Immature natural killer cell (primary cell): ENCODE data around the gene CHMP4B. TPM values are rescaled to one million over a fixed set of nuclear protein-coding genes. Genes with fewer than 3 reads are reported as not detected.

ENCODE experiments used
- DNase-seq, 3 donors: peaks; one replicate each; pipeline ENCODE4 v3.0.0; 2022; ENCODE audit warnings: mixed read lengths in 1 of 3
- H3K27ac Mint-ChIP-seq, 6 donors: one replicate each; pipeline ENCODE4 v1.8.0; 2020; ENCODE audit warnings: mixed read lengths in 6 of 6, mild to moderate bottlenecking in 5 of 6, inconsistent platforms in 4 of 6, moderate library complexity in 3 of 6
- H3K27me3 Mint-ChIP-seq, 3 donors: one replicate each; pipeline ENCODE4 v1.8.0; 2020 to 2021; ENCODE audit warnings: low read depth in 3 of 3, mild to moderate bottlenecking in 3 of 3, mixed read lengths in 3 of 3, moderate library complexity in 3 of 3, inconsistent platforms in 1 of 3
- H3K36me3 Mint-ChIP-seq, 3 donors: one replicate each; pipeline ENCODE4 v1.8.0; 2020; ENCODE audit warnings: mixed read lengths in 3 of 3, inconsistent platforms in 2 of 3, mild to moderate bottlenecking in 2 of 3
- H3K4me1 Mint-ChIP-seq, 2 donors: one replicate each; pipeline ENCODE4 v1.8.0; 2020; ENCODE audit warnings: inconsistent platforms in 2 of 2, mild to moderate bottlenecking in 2 of 2, mixed read lengths in 2 of 2, moderate library complexity in 1 of 2
- H3K4me3 Mint-ChIP-seq, 5 donors: one replicate each; pipeline ENCODE4 v1.8.0; 2020; ENCODE audit warnings: mild to moderate bottlenecking in 5 of 5, mixed read lengths in 5 of 5, inconsistent platforms in 3 of 5, moderate library complexity in 3 of 5
- H3K9me3 Mint-ChIP-seq, 6 donors: one replicate each; pipeline ENCODE4 v1.8.0; 2020; ENCODE audit warnings: mild to moderate bottlenecking in 6 of 6, mixed read lengths in 6 of 6, inconsistent platforms in 4 of 6, moderate library complexity in 3 of 6
- polyA plus RNA-seq, 3 donors: library from polyadenylated mRNA; unstranded; fragments of 300-500 nt; fragmentation: Illumina TruSeq; gene quantifications; one replicate each; pipeline ENCODE4 v1.2.3, GENCODE V29; 2021

Gene CHMP4B
- polyA plus RNA-seq, 3 donors from 2014 or later, result 1.3 to 8.1 (median 3.7) TPM

DNA sequence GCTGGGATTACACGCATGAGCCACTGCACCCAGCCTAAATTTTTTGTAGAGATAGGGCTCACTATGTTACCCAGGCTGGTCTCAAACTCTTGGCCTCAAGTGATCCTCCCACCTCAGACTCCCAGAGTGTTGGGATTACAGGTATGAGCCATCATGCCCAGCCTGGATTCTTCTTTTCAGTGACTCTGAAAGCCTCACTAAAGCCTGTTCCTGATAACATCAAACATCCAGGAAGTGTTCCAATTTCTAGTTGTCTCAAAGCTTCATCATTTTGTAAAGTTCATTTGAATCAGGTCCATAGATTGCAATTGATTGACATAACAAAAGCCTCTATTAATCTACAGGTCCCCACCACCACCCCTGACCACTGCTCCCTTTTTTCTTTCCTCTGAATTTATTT, 29.2 kb upstream of the CHMP4B start:
- Mint-ChIP-seq H3K36me3 (peaks cover 4 to 22% (median 11%) of the 10 kb centered on the region in 3 donors), H3K27ac (no peak overlapping the region), H3K9me3 (no peaks in the 10 kb centered on the region), H3K27me3 (peaks cover 0 to 1% (median 0%) of the 10 kb centered on the region in 3 donors), H3K4me1 (peaks cover 1 to 16% of the 10 kb centered on the region in 2 donors), H3K4me3 (no peak overlapping the region)
- DNase-seq, result no peak

DNA sequence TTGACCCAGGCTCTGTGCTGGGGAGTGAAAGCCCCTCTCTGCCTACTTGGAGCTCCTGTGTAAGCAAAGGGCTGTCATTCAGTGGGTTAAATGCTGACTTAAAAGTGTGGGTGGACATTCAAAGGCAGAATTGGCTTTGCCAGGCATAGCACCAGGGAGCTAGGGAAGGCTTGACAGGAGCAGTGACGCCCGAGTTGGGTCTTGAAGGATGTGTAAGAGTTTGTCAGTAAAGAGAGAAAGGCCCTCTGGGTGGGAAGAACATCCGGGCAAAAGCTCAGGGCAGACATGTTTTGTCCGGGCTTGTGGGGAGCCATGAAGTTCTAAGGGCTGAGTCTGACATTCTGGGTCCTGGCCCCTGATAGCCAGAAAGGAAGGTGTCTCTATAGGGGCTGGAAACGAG, 27.9 kb upstream of the CHMP4B start:
- peaks cover 0 to 1% (median 0%) of the 10 kb centered on the region in 3 donors for H3K27me3 Mint-ChIP-seq
- DNase-seq, result no peak
- no peak overlapping the region for H3K4me3 Mint-ChIP-seq
- H3K9me3 Mint-ChIP-seq, result no peaks in the 10 kb centered on the region
- H3K4me1 Mint-ChIP-seq, result peaks cover 11 to 26% of the 10 kb centered on the region in 2 donors
- peaks cover 7 to 18% (median 15%) of the 10 kb centered on the region in 3 donors for H3K36me3 Mint-ChIP-seq
- H3K27ac Mint-ChIP-seq, result peak overlapping the region in 1 of 6 donors; percentile 40

DNA sequence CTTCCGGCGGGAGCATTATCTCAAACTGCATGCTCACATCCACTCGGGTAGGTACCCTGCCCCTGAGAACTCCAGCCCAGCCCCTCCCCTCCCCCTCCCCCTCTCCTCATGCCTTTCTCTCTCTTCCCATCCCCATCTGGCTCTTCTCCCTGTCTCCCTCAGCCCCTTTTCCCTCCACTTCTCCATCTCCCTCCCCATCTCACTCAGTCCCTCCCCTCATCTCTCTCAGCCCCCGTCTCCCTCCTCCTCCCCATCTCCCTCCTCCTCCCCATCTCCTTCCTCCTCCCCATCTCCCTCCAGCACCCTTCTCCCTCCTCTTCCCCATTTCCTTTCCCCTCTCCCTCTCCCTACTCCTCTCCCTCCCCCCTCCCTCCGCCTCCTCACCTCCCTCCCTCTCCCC, 27.3 kb upstream of the CHMP4B start:
- no peak overlapping the region for H3K27ac Mint-ChIP-seq
- peaks cover 7 to 18% (median 15%) of the 10 kb centered on the region in 3 donors for H3K36me3 Mint-ChIP-seq
- no peaks in the 10 kb centered on the region for H3K9me3 Mint-ChIP-seq
- H3K4me3 Mint-ChIP-seq, result no peak overlapping the region
- peaks cover 0 to 1% (median 0%) of the 10 kb centered on the region in 3 donors for H3K27me3 Mint-ChIP-seq
- H3K4me1 Mint-ChIP-seq, result peaks cover 11 to 26% of the 10 kb centered on the region in 2 donors
- no peak for DNase-seq

DNA sequence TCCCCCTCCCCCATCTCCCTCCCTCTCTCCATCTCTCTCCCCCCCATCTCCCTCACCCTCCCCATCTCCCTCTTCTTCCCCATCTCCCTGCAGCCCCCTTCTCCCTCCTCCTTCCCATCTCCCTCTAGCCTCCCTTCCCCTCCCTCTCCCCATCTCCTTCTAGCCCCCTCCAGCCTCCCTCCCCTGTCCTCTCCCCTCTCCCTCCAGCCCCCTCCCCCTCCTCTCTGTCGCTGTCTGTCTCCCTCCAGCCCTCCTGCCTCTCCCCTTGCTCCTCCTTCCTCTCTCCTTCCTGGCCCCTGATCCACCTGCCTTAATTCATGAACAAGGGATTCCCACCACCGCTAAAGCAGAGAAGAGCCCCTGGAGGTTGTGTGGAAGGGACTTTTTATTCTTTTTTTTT, 26.9 kb upstream of the CHMP4B start:
- Mint-ChIP-seq H3K9me3 (no peaks in the 10 kb centered on the region), H3K27ac (no peak overlapping the region), H3K4me3 (no peak overlapping the region), H3K4me1 (peaks cover 11 to 24% of the 10 kb centered on the region in 2 donors), H3K36me3 (peaks cover 7 to 18% (median 15%) of the 10 kb centered on the region in 3 donors), H3K27me3 (peaks cover 0 to 1% (median 0%) of the 10 kb centered on the region in 3 donors)
- no peak for DNase-seq

DNA sequence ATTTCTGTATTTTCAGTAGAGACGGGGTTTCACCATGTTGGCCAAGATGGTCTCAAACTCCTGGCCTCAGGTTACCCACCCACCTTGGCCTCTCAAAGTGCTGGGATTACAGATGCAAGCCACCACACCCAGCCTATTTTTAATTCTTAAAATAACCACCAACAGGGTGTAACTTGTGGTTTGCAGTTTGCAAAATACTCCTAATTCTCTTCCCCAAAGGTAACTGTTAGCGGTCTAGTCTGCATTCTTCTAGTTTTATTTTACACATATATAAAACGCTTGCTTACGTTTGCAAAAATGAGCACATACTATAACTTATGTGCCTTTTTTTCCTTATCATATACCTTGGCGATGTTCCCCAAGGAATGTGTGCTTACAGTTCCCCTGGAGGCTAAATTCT, 25.6 kb upstream of the CHMP4B start:
- DNase-seq, result no peak
- H3K27me3 Mint-ChIP-seq, result peaks cover 0 to 1% (median 0%) of the 10 kb centered on the region in 3 donors
- peak overlapping the region in 1 of 5 donors; percentile 33 for H3K4me3 Mint-ChIP-seq
- peaks cover 10 to 20% (median 16%) of the 10 kb centered on the region in 3 donors for H3K36me3 Mint-ChIP-seq
- H3K9me3 Mint-ChIP-seq, result no peaks in the 10 kb centered on the region
- H3K27ac Mint-ChIP-seq, result no peak overlapping the region
- H3K4me1 Mint-ChIP-seq, result peaks cover 11 to 23% of the 10 kb centered on the region in 2 donors

DNA sequence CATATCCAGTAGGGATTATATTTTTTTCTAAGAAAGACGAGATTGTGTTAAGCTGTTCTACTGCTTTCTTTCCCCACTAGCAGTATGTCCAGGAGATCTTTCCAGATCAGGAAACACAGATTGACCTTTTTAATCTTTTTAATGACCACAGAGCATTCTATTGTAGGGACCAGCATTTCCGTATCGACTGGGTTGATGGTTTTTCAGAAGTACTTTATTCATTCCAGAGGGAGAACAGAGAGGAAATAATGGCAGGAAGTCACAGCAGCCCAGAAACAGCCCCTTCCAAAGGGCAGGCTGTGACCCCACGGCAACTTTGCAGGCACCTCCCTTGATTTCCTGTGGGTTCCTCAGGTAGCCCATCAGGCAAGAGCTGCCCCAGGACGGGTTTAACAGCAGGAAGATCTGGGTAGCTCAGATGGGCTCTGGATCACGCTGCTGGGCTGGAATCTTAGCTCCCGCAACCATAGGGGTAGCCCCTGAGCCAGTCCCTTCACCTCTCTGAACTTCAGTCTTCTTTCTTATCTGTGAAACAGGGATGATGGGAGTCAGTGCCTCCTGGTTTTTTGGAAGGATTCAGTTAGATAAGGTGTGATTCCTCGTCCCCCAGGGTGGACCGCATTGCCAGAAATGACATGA, 23.8 kb upstream of the CHMP4B start:
- no peak for DNase-seq
- Mint-ChIP-seq H3K4me1 (peaks cover 11 to 23% of the 10 kb centered on the region in 2 donors), H3K9me3 (no peaks in the 10 kb centered on the region), H3K36me3 (peaks cover 9 to 20% (median 19%) of the 10 kb centered on the region in 3 donors), H3K4me3 (no peak overlapping the region), H3K27ac (peak overlapping the region in 3 of 6 donors; percentile 46 to 73 (median 65)), H3K27me3 (no peaks in the 10 kb centered on the region)

DNA sequence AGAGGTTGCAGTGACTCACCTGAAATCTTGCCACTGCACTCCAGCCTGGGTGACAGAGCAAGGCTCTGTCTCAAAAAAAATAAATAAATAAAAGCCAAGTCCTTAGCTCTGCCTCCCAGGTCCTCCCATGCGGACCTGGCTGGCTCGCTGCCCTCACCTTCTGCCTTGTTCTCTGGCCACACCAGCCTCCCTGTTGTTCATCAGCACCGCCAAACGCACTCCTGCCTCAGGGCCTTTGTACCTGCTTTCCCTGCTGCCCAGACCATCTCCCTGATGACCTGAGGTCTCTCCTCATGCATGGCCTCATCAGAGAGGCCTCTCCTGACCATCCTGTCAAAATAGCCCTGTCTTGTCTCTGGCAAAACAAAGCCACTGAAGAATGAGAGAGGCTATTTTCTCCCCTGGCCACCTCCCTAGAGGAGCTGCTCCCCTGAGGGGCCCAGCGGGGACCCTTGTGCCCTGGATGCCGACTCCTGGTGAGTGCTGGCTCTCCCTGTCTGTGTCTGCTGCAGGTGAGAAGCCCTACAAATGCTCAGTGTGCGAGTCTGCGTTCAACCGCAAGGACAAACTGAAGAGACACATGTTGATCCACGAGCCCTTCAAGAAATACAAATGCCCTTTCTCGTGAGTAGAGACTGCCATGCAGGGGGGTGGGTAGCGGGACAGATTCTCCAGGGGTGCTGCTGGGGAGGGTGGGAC, 22.6 kb upstream of the CHMP4B start:
- H3K27ac Mint-ChIP-seq, result peak overlapping the region in 1 of 6 donors; percentile 46
- peaks cover 8 to 19% (median 18%) of the 10 kb centered on the region in 3 donors for H3K36me3 Mint-ChIP-seq
- H3K27me3 Mint-ChIP-seq, result peaks cover 0 to 2% (median 0%) of the 10 kb centered on the region in 3 donors
- H3K4me3 Mint-ChIP-seq, result no peak overlapping the region
- H3K9me3 Mint-ChIP-seq, result no peaks in the 10 kb centered on the region
- no peak for DNase-seq
- peaks cover 11 to 23% of the 10 kb centered on the region in 2 donors for H3K4me1 Mint-ChIP-seq

DNA sequence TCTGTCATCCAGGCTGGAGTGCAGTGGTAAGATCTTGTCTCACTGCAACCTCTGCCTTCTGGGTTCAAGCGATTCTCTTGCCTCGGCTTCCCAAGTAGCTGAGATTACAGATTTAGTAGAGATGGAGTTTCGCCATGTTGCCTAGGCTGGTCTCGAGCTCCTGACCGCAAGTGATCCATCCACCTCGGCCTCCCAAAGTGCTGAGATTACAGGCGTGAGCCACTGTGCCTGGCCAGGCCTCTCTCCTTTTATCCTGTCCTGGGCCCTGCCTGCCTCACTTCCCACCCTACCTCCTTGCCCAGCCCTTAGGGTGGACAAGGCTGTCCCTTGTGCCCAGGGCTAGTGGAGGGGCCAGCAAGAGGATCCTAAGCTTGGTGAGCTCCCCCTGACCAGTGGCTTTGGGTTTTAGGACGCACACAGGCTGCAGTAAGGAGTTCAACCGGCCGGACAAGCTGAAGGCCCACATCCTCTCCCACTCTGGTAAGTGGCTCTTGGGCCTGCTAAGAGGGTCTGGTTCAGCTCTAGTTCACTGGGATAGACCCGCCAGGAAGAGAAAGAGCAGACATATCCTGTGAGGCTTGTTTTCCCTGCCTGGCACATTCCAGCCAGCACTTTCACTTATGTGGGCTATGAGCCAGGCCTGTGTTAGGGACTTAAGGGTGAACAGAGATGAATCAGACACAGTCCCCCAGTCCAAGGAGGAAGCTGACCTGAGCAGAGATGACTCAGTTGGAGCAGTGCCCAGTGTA, 21.9 kb upstream of the CHMP4B start:
- Mint-ChIP-seq H3K4me1 (peaks cover 11 to 23% of the 10 kb centered on the region in 2 donors), H3K27me3 (peaks cover 0 to 2% (median 0%) of the 10 kb centered on the region in 3 donors), H3K27ac (no peak overlapping the region), H3K4me3 (no peak overlapping the region), H3K9me3 (no peaks in the 10 kb centered on the region), H3K36me3 (peaks cover 8 to 19% (median 18%) of the 10 kb centered on the region in 3 donors)
- no peak for DNase-seq

DNA sequence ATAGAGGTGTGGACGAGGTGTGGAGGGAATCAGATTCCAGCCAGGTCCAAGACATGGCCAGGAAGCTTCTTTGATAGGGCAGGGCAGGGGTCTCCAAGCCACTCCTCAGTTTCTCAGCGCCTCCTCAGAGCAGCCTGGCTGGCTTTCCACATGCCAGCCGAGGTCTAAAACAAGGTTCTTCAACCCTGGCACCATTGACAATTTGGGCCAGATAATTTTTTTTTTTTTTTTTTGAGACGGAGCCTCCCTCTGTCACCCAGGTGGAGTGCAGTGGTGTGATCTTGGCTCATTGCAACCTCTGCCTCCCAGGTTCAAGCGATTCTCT, 21.3 kb upstream of the CHMP4B start:
- no peak overlapping the region for H3K4me3 Mint-ChIP-seq
- H3K36me3 Mint-ChIP-seq, result peaks cover 8 to 19% (median 17%) of the 10 kb centered on the region in 3 donors
- H3K9me3 Mint-ChIP-seq, result no peaks in the 10 kb centered on the region
- no peak overlapping the region for H3K27ac Mint-ChIP-seq
- H3K27me3 Mint-ChIP-seq, result peaks cover 0 to 2% (median 0%) of the 10 kb centered on the region in 3 donors
- no peak for DNase-seq
- peaks cover 11 to 23% of the 10 kb centered on the region in 2 donors for H3K4me1 Mint-ChIP-seq

DNA sequence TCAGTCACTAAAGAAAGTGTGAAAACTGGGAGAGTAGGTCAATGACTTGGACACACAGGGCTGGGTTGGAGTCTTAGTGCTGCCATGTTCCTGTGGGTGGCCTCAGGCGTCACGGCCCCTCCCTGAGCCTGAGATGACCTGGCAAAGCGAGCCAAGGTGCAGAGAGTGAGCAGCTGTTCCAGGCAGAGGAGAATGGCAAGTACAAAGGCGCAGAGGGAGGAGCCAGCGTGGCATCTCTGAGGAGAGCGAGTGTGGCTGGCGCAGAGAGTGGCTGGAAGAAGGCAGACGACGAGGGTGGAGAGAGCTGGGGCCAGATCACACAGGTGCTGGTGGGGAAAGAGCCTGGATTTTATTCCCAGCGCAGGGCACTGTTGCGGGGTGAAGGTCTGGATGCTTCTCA, 20.6 kb upstream of the CHMP4B start:
- peaks cover 0 to 2% (median 0%) of the 10 kb centered on the region in 3 donors for H3K27me3 Mint-ChIP-seq
- no peaks in the 10 kb centered on the region for H3K9me3 Mint-ChIP-seq
- H3K36me3 Mint-ChIP-seq, result peaks cover 8 to 19% (median 14%) of the 10 kb centered on the region in 3 donors
- H3K4me1 Mint-ChIP-seq, result peaks cover 11 to 21% of the 10 kb centered on the region in 2 donors
- no peak for DNase-seq
- H3K4me3 Mint-ChIP-seq, result no peak overlapping the region
- H3K27ac Mint-ChIP-seq, result no peak overlapping the region

DNA sequence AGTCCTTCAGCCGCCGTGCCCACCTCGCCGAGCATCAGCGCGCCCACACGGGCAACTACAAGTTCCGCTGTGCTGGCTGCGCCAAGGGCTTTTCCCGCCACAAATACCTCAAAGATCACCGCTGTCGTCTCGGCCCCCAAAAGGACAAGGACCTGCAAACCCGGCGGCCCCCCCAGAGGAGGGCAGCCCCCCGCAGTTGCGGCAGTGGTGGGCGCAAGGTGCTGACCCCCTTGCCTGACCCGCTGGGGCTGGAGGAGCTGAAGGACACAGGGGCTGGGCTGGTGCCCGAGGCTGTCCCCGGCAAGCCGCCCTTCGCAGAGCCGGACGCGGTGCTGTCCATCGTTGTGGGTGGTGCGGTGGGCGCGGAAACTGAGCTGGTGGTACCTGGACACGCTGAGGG, 20.1 kb upstream of the CHMP4B start:
- Mint-ChIP-seq H3K4me3 (no peak overlapping the region), H3K4me1 (peaks cover 11 to 17% of the 10 kb centered on the region in 2 donors), H3K27ac (peak overlapping the region in 1 of 6 donors; percentile 55), H3K27me3 (peaks cover 0 to 2% (median 0%) of the 10 kb centered on the region in 3 donors), H3K9me3 (no peaks in the 10 kb centered on the region), H3K36me3 (peaks cover 8 to 19% (median 14%) of the 10 kb centered on the region in 3 donors)
- DNase-seq, result no peak

DNA sequence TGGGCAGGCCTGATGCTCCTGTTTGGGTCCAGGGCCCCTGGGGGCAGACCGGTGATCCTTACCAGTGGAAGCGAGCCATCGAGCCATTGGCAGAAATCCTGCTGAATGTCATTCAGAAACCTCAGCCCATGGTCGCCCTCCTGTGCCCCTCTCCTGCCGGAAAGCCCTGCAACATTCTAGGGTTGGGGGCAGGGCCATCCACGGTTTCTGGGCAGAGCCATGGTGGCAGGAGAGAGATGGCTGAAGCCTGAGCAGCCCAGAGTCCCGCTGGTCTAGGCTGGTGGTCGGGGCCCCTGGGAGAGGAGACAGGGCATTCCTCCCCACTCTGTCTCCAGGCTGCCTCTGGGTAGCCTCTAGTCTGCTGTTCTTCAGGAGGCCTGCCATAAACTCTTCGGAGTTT, 19.6 kb upstream of the CHMP4B start:
- H3K4me1 Mint-ChIP-seq, result peaks cover 11 to 13% of the 10 kb centered on the region in 2 donors
- peaks cover 8 to 14% (median 11%) of the 10 kb centered on the region in 3 donors for H3K36me3 Mint-ChIP-seq
- no peaks in the 10 kb centered on the region for H3K9me3 Mint-ChIP-seq
- no peak overlapping the region for H3K27ac Mint-ChIP-seq
- peaks cover 0 to 2% (median 0%) of the 10 kb centered on the region in 3 donors for H3K27me3 Mint-ChIP-seq
- no peak overlapping the region for H3K4me3 Mint-ChIP-seq
- DNase-seq, result no peak

DNA sequence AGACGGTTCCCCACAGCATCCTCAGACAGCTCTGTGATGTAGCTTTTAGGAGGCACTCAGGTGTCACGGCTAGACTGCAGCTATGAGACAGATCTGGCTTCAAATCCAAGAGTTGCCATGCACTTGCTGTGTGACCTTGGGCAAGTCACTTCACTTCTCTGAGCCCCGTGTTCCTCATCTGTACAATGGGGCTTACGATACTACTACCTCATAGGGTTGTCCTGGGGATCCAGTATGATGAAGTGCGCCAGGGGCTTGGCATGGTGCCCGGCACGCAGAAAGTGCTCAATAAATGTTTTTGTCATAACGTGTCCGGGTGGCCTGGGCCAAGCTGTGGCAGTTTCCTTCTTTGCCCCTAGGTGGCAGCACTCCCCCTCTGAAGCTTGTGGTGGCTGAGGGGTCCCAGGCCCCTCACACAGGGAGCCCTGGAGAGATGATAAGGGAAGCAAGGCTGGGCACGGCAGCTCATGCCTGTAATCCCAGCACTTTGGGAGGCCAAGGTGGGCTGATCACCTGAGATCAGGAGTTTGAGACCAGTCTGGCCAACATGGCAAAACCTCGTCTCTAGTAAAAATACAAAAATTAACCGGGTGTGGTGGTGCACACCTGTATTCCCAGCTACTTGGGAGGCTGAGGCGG, 19.1 kb upstream of the CHMP4B start:
- H3K27me3 Mint-ChIP-seq, result peaks cover 0 to 2% (median 0%) of the 10 kb centered on the region in 3 donors
- H3K36me3 Mint-ChIP-seq, result peaks cover 8 to 13% (median 11%) of the 10 kb centered on the region in 3 donors
- H3K9me3 Mint-ChIP-seq, result no peaks in the 10 kb centered on the region
- peak; percentile 10 to 36 (median 25) for DNase-seq
- H3K4me3 Mint-ChIP-seq, result no peak overlapping the region
- H3K4me1 Mint-ChIP-seq, result peaks cover 9 to 10% of the 10 kb centered on the region in 2 donors
- H3K27ac Mint-ChIP-seq, result no peak overlapping the region
